ENCODE data around the gene S100B. TPM values are rescaled to one million over a fixed set of nuclear protein-coding genes. Genes with fewer than 3 reads are reported as not detected.

Gene S100B
- total RNA-seq, 6 donors from 2014 or later: 1.8 to 4.5 (median 2.7) TPM; not detected in 2

GRCh38 chr21:46618738-46619379, 14.0 kb upstream of the S100B start:
- DNase-seq (no peak), ATAC-seq (ENCODE audit: low FRiP score in 2 of 2) (no peak)
- no peaks in the 10 kb centered on the region for H3K36me3 ChIP-seq
- TF ChIP-seq POLR2AphosphoS5 (IDR thresholded peaks at IDR 0.05) (no peak), POLR2A (IDR thresholded peaks at IDR 0.05) (no peak), EP300 (IDR thresholded peaks at IDR 0.05) (no peak)
- TF ChIP-seq, protein P1, sequence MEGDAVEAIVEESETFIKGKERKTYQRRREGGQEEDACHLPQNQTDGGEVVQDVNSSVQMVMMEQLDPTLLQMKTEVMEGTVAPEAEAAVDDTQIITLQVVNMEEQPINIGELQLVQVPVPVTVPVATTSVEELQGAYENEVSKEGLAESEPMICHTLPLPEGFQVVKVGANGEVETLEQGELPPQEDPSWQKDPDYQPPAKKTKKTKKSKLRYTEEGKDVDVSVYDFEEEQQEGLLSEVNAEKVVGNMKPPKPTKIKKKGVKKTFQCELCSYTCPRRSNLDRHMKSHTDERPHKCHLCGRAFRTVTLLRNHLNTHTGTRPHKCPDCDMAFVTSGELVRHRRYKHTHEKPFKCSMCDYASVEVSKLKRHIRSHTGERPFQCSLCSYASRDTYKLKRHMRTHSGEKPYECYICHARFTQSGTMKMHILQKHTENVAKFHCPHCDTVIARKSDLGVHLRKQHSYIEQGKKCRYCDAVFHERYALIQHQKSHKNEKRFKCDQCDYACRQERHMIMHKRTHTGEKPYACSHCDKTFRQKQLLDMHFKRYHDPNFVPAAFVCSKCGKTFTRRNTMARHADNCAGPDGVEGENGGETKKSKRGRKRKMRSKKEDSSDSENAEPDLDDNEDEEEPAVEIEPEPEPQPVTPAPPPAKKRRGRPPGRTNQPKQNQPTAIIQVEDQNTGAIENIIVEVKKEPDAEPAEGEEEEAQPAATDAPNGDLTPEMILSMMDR (IDR thresholded peaks at IDR 0.05): no peak
- no peaks in the 10 kb centered on the region for H3K27me3 ChIP-seq
- no peaks in the 10 kb centered on the region for H3K9me3 ChIP-seq
- no peak overlapping the region for H3K27ac ChIP-seq
- peaks cover 0 to 6% (median 2%) of the 10 kb centered on the region in 4 donors for H3K4me1 ChIP-seq
- 84 to 86% methylated on average over 5 of the region's 5 CpGs for WGBS, 2 donors
- no peak overlapping the region for H3K4me3 ChIP-seq

GRCh38 chr21:46617267-46618051, 12.6 kb upstream of the S100B start:
- Histone ChIP-seq H3K4me1 (peaks cover 0 to 6% (median 2%) of the 10 kb centered on the region in 4 donors), H3K27me3 (no peaks in the 10 kb centered on the region), H3K36me3 (no peaks in the 10 kb centered on the region), H3K27ac (no peak overlapping the region), H3K4me3 (no peak overlapping the region), H3K9me3 (no peaks in the 10 kb centered on the region)
- TF ChIP-seq EP300 (IDR thresholded peaks at IDR 0.05) (no peak), POLR2AphosphoS5 (IDR thresholded peaks at IDR 0.05) (no peak), POLR2A (IDR thresholded peaks at IDR 0.05) (no peak)
- TF ChIP-seq, protein P1 (IDR thresholded peaks at IDR 0.05): no peak
- 78 to 83% methylated on average over 6 of the region's 6 CpGs for WGBS, 2 donors
- DNase-seq (no peak), ATAC-seq (ENCODE audit: low FRiP score in 2 of 2) (no peak)

DNA sequence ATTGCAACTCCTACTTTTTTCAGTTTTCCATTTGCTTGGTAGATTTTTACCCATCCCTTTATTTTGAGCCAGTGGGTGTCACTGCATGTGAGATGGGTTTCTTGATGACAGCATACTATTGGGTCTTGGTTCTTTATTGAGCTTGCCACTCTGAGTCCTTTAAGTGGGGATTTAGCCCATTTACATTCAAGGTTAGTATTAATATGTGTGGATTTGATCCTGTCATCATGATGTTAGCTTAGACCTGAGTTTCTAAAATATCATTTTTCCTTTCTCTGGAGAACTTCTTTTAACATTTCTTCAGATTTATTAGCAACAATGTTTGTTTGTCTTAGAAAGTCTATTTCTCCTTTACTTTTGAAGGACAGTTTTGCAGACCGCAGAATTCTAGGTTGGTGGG, 11.8 kb upstream of the S100B start:
- no peaks in the 10 kb centered on the region for H3K9me3 ChIP-seq
- no peak for ATAC-seq (ENCODE audit: low FRiP score in 2 of 2)
- TF ChIP-seq EP300 (IDR thresholded peaks at IDR 0.05) (no peak), POLR2A (IDR thresholded peaks at IDR 0.05) (no peak)
- TF ChIP-seq, protein P1 (IDR thresholded peaks at IDR 0.05): no peak
- H3K36me3 ChIP-seq: no peaks in the 10 kb centered on the region
- H3K4me3 ChIP-seq: no peak overlapping the region
- H3K27ac ChIP-seq: no peak overlapping the region
- 93 to 98% methylated on average over 1 of the region's 1 CpG for WGBS, 2 donors
- H3K4me1 ChIP-seq: peaks cover 0 to 1% (median under 1%) of the 10 kb centered on the region in 4 donors
- no peak for DNase-seq
- no peaks in the 10 kb centered on the region for H3K27me3 ChIP-seq

DNA sequence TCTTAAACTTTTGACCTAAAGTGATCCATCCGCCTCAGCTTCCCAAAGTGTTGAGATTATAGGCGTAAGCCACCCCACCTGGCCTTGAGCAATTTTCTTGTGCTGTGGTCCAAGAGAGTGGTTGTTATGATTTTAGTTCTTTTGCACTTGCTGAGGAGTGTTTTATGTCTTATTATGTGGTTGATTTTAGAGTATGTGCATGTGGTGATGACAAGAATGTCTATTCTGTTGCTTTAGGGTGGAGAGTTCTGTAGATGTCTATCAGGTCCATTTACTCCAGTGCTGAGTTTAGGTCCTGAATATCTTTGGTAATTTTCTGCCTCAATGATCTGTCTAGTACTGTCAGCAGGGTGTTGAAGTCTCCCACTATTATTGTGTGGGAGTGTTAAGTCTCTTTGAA, 11.2 kb upstream of the S100B start:
- no peak overlapping the region for H3K4me3 ChIP-seq
- no peak overlapping the region for H3K27ac ChIP-seq
- ATAC-seq (ENCODE audit: low FRiP score in 2 of 2): no peak
- no peaks in the 10 kb centered on the region for H3K27me3 ChIP-seq
- H3K4me1 ChIP-seq: no peaks in the 10 kb centered on the region
- WGBS, 2 donors: 95 to 98% methylated on average over 2 of the region's 2 CpGs
- no peaks in the 10 kb centered on the region for H3K9me3 ChIP-seq
- TF ChIP-seq POLR2AphosphoS5 (IDR thresholded peaks at IDR 0.05) (no peak), EP300 (IDR thresholded peaks at IDR 0.05) (no peak)
- TF ChIP-seq, protein P1 (IDR thresholded peaks at IDR 0.05): no peak
- no peaks in the 10 kb centered on the region for H3K36me3 ChIP-seq
- DNase-seq: no peak
